ENCODE data around the gene S100A13. TPM values are rescaled to one million over a fixed set of nuclear protein-coding genes. Genes with fewer than 3 reads are reported as not detected.

S100A13 gene
- total RNA-seq, 1 experiment from 2014 or later = 55.0 TPM

- H2AFZ ChIP-seq (ENCODE audit: low read length) = peak within 1 kb of the TSS; percentile 91
Measured at GRCh38 chr1:153670859-153671627, 43.7 kb upstream of the S100A13 start, which contains the start of gene ILF2. Gene ILF2, minus strand, starts transcription at chr1:153670993. Its CDS starts 71 bp downstream, at chr1:153670922.

More at GRCh38 chr1:153670859-153671627, 43.7 kb upstream of the S100A13 start, which contains the start of gene ILF2:
- H4K91ac ChIP-seq (ENCODE audit: insufficient read length, low read depth, low read length) = peak within 1 kb of the TSS; percentile 96
- H2BK15ac ChIP-seq (ENCODE audit: low read depth, low read length) = no peak within 1 kb of the TSS
- WGBS (ENCODE audit: extremely low coverage, insufficient read length, low lambda C conversion rate) = no CpG with 5 or more reads among the region's 35 CpGs
- peak within 1 kb of the TSS; percentile 98 for H3K14ac ChIP-seq (ENCODE audit: insufficient read depth, low read length)
- H3T11ph ChIP-seq (ENCODE audit: low read length) = peak within 1 kb of the TSS; percentile 89
- no peak within 1 kb of the TSS for H3K23ac ChIP-seq (ENCODE audit: insufficient read length, low read depth, low read length)
- peak within 1 kb of the TSS; percentile 70 for H2BK12ac ChIP-seq (ENCODE audit: insufficient read length, low read depth, low read length)
- H3K4ac ChIP-seq (ENCODE audit: low read depth, low read length) = peak within 1 kb of the TSS; percentile 95
- no peak within 1 kb of the TSS for H2BK20ac ChIP-seq (ENCODE audit: low read depth, low read length, poor library complexity, severe bottlenecking)
- H2BK5ac ChIP-seq (ENCODE audit: insufficient read length, low read length) = no peak within 1 kb of the TSS
- H3K9ac ChIP-seq (ENCODE audit: extremely low read depth, insufficient read length, low read length) = peak within 1 kb of the TSS; percentile 97
- Mint-ChIP-seq H3K4me1 (peaks cover 9 to 12% of the 10 kb centered on the region in 2 experiments; a peak in 3 of 4 replicates), H3K36me3 (ENCODE audit: insufficient read depth in 1 of 3, low read depth in 3 of 3) (peaks cover 0 to 43% (median 41%) of the 10 kb centered on the region in 3 experiments; a peak in 4 of 7 replicates), H3K9me3 (no peaks in the 10 kb centered on the region), H3K27me3 (ENCODE audit: low read depth) (no peaks in the 10 kb centered on the region; the same call in 1 of the 2 replicates), H3K27ac (peak within 1 kb of the TSS in 1 of 3 experiments; percentile 59; a peak in 2 of 7 replicates), H3K4me3 (no peak within 1 kb of the TSS)
- H3K27ac ChIP-seq (ENCODE audit: insufficient read length, low read depth, low read length) = peak within 1 kb of the TSS; percentile 71
- no peak within 1 kb of the TSS for H2AK5ac ChIP-seq (ENCODE audit: insufficient read length, low read length)
- no peaks in the 10 kb centered on the region for H3K27me3 ChIP-seq (ENCODE audit: insufficient read depth, low read length)
- H4K5ac ChIP-seq (ENCODE audit: insufficient read length, low read depth, low read length) = no peak within 1 kb of the TSS
- DNase-seq = peak; percentile 99
- H4K8ac ChIP-seq (replicated peaks; ENCODE audit: insufficient read length, low read depth, low read length) = no peak within 1 kb of the TSS
- no peaks in the 10 kb centered on the region for H3K9me3 ChIP-seq (ENCODE audit: control insufficient read depth, low read depth, low read length)
- peaks cover 15% of the 10 kb centered on the region for H3K79me2 ChIP-seq (ENCODE audit: insufficient read depth, low read length)
- H3K23me2 ChIP-seq (ENCODE audit: insufficient read length, low read depth, low read length, poor library complexity, severe bottlenecking) = peaks cover 11% of the 10 kb centered on the region
- peak; percentile 37; the same call in 2 of the 3 replicates for TF ChIP-seq CTCF (conservative IDR thresholded peaks at IDR 0.05)
- peaks cover 17% of the 10 kb centered on the region for H3K79me1 ChIP-seq (ENCODE audit: insufficient read depth, low read depth, low read length, poor library complexity, severe bottlenecking)
- H3K18ac ChIP-seq (ENCODE audit: insufficient read length, low read depth, low read length) = peak within 1 kb of the TSS; percentile 96
- H3K56ac ChIP-seq (ENCODE audit: insufficient read length, low read depth, low read length) = peak within 1 kb of the TSS; percentile 20
- peak within 1 kb of the TSS; percentile 99 for H2BK120ac ChIP-seq (ENCODE audit: low read depth, low read length, poor library complexity, severe bottlenecking)
- no peaks in the 10 kb centered on the region for H3K4me1 ChIP-seq (ENCODE audit: insufficient read depth, low read length)
- H4K20me1 ChIP-seq (ENCODE audit: control insufficient read depth, insufficient read depth, insufficient read length) = no peaks in the 10 kb centered on the region
- H3K4me2 ChIP-seq (ENCODE audit: insufficient read depth, insufficient read length, low read length) = peak within 1 kb of the TSS; percentile 89

Measured in H9 (cell line).